WI38 (cell line): Measurements from ENCODE around the gene WDFY4.

Experiments
- H3K4me3 ChIP-seq: 2 replicates; pipeline ENCODE4 v1.5.1; 2011; ENCODE audit warnings: low read depth, mild to moderate bottlenecking, control low read depth, low read length
- CTCF ChIP-seq: IDR thresholded peaks from 2 replicates; pipeline ENCODE4 v1.5.1; 2012; ENCODE audit warnings: low read depth, mild to moderate bottlenecking, control low read depth, low read length

WDFY4 gene

GRCh38 chr10:48786606-48787282 lies 102.1 kb downstream of the WDFY4 start:
- TF ChIP-seq CTCF: no peak
- no peak overlapping the region for H3K4me3 ChIP-seq

GRCh38 chr10:48788554-48788953 lies 103.9 kb downstream of the WDFY4 start:
- H3K4me3 ChIP-seq: no peak overlapping the region
- no peak for TF ChIP-seq CTCF

- H3K4me3 ChIP-seq: no peak overlapping the region
- no peak for TF ChIP-seq CTCF
Observed at GRCh38 chr10:48789486-48790456, 105.1 kb downstream of the WDFY4 start.

GRCh38 chr10:48790457-48791044 lies 105.9 kb downstream of the WDFY4 start:
- no peak overlapping the region for H3K4me3 ChIP-seq
- TF ChIP-seq CTCF: no peak

GRCh38 chr10:48791267-48791928 lies 106.7 kb downstream of the WDFY4 start:
- no peak overlapping the region for H3K4me3 ChIP-seq
- no peak for TF ChIP-seq CTCF

GRCh38 chr10:48792121-48792520 lies 107.4 kb downstream of the WDFY4 start:
- no peak for TF ChIP-seq CTCF

More at GRCh38 chr10:48792121-48792520, 107.4 kb downstream of the WDFY4 start:
- no peak overlapping the region for H3K4me3 ChIP-seq
